Stimulated activated CD4-positive, alpha-beta T cell treated with anti-CD3 and anti-CD28 coated beads, Interleukin-15, amount 100 ng/mL, for 1 hour (primary cell): ENCODE measurements around the gene INTS4.
"Not testable (repeated sequence)": the region's sequence is repeated elsewhere in the genome, so short reads cannot be mapped to it uniquely, and the experiment has no call there.

Experiments
- DNase-seq, 2 donors: peaks; one replicate each; pipeline ENCODE4 v3.0.0-alpha.2; 2020; ENCODE audit warnings: low read depth in 1 of 2, low spot score in 1 of 2

The INTS4 gene

DNA sequence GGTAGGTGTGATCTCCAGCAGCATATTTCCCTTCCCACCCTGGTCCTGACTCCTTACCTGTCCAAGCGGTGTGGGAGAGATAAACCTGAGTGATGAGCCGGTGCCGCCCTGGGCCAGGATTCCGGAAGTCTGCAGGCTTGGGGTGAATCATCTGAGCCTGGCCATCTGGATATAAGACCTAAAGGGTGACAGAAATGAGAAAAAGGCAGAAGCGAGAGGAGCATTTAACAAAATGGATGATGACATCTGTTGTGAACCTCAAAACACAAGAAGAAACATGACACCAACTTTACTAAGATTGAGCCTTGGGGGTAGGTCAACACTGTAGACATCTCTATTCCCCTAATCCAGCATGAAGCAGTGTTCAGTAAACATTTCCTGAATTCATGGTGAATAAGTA lies 110.7 kb downstream of the INTS4 start:
- DNase-seq = no peak

DNA sequence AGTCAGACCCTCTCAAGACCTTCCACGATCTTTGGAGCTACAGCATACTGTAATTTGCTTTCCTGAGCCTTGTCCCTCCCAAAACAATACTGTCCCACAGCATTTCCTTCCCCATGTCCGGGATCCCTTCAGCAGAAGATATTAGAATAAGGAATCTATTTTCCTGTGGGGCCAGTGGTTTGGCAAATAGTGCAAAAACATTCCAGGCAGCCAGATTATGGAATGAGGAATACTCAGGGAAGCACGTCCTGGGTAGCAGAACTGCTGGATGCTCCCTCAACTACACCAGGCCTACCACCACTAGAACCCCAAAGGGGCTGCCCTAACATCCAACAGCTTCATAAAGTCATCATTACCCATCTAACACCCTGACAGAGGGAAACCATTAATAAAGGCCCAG lies 112.1 kb downstream of the INTS4 start:
- no peak for DNase-seq

DNA sequence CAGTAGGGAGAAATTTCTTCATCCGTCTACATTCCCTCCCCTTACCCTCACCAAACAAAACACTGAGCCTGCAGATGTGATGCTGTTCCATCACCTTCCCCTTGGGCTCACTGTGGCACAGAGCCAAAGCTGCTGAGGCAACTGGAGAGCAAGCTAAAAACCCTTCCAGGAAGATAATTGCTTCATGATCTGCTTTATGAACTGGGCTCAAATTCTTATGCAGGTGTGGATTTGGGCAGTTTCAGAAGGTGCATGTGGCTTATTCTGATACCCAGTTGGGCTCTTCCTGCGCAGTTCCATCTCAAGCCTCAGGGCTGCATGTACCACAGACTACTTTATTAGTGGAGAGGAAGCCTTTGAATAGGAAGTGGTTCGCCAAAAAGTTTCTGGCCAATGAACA lies 115.2 kb downstream of the INTS4 start:
- no peak for DNase-seq

DNA sequence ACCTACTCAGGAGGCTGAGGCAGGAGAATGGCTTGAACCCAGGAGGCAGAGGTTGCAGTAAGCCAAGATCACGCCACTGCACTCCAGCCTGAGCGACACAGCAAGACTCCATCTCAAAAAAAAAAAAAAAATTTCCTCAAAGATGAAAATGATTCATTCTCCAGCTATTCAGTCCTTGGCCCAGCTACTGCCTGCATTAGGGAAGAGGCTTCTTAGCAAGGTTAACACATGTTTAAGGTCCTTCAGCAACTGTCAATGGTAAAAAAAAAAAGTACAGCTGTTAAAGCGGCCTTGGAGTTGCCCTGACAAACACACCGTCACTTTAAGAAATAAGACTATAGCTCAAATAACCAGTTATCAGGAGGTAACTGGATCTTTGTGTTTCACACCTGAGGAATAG lies 116.2 kb downstream of the INTS4 start:
- DNase-seq = not testable (repeated sequence)

DNA sequence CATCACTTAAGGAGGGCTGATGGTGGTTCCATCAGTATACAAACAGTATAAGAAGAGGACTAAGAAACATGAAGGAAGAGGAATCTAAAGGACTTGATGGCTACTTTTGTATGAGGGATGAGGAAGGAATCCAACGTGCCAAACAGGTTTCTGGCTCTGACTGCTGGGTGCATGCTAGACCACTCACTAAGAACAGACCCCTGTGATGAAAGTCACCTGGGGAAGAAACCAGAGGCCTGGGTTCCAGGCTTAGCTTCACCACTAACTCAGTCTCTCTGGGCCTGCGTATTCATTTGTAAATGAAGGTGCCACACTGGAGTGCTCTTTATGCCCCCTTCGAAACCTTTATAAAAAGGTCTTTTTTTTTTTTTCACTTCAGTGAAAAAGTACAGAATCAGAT lies 118.4 kb downstream of the INTS4 start:
- no peak for DNase-seq

DNA sequence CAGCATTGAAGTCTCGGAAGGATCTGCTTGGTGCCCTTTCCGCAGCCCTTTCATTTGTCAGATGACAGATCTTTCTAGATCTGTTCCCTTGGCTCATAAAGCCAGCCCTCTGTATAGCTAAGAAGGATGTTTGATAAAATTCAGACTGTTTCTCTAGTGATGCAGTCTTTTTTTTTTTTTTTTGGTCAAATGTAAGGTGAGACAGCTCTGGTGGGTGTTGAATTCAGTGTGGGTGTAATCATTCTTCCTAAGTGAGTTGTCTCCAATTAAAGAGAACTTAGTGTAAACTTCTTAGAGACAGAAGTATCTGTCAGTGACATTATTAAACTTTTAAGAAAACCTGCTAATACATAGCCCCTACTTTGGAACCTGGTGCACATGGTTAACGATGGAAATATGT lies 120.3 kb downstream of the INTS4 start:
- DNase-seq = no peak

DNA sequence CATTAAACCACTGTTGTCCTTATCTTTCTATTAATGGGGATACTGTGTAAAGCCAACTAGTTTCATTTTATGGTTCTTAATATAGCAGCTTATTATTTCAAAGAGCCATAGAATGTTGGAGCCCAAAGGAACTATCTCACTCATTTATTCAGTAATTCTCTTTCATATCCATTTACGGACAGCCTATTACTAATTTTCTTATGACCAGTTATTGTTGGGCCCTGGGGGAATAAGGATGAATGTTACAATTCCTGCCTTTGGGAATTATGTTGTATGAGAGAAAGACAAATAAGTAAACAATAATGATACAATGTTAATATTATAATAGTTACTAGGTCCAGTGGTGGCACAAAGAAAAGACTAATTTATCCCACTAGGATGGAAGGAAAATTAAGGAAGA lies 121.1 kb downstream of the INTS4 start:
- no peak for DNase-seq

DNA sequence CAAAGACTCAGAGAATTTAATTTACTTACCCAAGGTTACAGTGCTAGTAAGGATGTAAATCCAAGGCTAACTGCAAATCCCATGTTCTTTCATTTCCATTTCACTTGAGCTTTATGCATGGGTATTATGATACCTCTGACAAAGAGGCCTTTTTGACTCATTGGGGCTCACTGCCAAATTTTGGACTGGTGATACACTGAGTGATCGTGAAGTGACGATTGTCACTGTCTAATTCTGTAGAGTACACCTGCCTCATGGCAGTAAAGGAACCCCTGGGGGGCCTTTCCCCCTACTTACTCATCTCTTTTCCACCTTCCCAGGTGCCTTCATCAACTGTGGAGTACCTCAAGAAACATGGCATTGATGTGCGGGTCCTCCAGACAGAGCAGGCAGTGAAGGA lies 122.6 kb downstream of the INTS4 start:
- DNase-seq = no peak

DNA sequence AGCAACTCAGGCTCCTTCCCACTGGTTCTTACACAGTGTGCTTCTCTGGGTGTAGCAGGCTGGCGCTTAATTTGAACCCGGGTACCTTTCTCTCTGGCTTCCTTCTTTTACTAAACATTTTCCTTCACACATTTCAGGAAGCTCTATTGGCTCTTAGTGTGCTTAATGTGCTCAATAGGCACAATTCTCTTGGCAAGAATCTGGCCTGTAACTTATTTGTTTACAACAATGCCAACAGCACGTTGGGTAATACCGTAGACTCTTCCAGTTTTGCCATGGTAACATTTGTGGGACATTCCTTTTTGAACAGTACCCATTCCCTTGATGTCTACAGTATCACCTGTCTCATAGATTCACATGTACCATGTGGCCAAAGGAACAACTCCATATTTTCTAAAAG lies 125.7 kb downstream of the INTS4 start:
- DNase-seq = no peak

DNA sequence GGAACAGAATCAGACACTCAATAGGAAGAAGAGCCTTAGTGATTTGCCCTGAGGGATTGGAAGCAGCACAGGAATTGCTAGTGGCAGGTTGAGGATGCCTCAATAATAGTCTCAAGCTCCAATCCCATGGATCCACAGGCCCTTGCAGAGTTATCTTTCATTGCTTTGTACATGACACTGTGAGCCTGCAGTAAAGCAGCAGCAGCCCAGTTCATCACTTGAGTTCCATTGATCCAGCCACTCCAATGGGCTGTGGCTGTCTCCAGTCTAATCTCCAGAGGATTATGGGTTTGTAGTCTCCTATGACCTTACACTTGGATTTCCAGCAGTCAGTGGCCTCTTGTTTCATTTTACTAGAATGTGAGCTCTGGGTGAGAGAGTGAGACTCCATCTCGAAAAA lies 128.1 kb downstream of the INTS4 start:
- no peak for DNase-seq

DNA sequence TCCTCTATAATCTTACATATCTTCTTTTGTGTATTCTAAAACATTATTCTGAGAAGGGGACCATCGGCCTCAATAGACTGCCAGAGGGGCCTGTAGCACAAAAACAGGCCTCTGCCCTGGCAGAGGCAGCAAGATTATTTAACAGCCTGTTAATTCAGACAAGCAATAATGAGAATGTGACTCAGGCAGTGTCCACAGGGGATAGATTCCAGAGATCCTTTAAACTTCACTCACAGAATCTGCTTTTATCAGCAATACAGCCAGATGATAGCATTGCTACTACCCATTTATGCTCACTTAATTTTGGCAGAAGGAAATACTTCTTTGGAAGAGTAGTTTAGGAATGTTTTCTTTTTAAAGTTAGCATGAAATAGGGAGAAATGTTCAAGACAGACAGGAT lies 128.7 kb downstream of the INTS4 start:
- no peak for DNase-seq

DNA sequence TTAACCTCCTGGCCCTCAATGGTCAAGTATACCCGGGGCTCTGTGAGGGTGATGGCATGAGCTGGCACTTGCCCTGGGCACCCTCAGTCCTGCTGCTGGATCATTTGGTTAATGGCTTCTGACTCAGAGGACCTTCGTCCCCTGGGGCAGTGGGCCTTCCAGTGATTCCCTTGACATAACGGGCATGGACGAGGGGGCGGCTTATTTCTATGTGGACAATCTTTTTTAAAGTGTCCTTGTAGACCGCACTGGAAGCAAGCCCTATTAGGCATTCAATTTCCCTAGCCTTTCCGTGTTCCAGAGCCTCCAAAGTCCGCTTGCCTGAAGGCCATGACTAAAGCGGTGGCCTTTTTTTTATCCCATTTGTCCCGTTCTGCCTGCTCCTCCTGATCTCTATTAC lies 133.0 kb downstream of the INTS4 start:
- DNase-seq = not testable (repeated sequence)

DNA sequence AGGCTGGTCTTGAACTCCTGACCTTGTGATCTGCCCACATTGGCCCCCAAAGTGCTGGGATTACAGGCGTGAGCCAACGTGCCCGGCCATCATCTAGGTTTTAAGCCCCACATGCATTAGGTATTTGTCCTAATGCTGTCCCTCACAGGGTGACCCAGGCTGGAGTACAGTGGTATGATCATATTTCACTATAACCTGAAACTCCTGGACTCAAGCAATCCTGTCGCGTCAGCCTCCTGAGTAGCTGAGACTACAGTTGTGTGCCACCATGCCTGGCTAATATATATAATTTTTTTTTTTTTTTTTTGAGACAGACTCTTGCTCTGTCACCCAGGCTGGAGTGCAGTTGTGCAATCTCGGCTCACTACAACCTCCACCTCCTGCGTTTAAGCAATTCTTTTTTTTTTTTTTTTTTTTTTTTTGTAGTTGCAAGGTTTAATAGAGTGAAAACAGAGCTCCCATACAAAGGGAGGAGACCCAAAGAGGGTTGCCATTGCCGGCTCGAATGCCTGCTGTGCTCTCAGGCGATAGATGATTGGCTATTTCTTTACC lies 136.5 kb downstream of the INTS4 start:
- DNase-seq = not testable (repeated sequence)

DNA sequence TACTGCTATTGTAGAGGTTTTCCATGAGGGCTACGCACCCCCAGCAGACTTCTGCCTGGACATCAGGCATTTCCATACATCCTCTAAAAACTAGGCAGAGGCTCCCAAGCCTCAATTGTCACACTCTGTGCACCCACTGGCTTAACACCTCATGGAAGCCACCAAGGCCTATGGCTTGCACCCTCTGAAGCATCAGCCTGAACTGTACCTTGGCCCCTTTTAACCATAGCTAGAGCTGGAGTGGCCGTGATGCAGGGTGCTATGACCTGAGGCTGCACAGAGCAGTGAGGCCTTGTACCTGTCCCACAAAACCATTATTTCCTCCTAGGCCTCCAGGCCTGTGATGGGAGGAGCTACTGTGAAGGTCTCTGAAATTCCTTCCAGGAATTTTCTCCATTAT lies 139.6 kb downstream of the INTS4 start:
- DNase-seq = no peak

DNA sequence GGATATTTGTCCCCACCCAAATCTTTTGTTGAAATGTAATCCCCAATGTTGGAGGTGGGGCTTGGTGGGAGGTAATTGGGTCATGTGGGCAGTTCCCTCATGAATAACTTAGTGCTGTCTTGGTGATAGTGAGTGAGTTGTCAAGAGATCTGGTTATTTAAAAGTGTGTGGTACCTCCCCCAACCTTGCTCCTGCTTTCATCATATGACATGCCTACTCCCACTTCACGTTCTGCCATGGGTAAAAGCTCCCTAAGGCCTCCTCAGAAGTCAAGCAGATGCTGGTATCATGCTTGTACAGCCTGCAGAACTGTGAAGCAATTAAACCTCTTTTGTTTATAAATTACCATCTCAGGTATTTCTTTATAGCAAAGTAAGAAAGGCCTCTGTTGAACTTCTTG lies 143.0 kb downstream of the INTS4 start:
- DNase-seq = no peak

DNA sequence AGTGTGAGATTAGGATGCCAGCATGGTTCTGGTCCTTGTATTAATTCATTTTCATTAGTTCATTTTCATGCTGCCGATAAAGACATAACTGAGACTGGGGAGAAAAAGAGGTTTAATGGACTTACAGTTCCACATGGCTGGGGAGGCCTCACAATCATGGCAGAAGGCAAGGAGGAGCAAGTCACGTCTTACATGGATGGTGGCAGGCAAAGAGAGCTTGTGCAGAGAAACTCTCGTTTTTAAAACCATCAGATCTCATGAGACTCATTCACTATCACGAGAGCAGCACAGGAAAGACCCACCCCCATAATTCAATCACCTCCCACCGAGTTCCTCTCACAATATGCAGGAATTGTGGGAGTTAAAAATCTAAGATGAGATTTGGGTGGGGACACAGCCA lies 150.8 kb downstream of the INTS4 start:
- DNase-seq = not testable (repeated sequence)

DNA sequence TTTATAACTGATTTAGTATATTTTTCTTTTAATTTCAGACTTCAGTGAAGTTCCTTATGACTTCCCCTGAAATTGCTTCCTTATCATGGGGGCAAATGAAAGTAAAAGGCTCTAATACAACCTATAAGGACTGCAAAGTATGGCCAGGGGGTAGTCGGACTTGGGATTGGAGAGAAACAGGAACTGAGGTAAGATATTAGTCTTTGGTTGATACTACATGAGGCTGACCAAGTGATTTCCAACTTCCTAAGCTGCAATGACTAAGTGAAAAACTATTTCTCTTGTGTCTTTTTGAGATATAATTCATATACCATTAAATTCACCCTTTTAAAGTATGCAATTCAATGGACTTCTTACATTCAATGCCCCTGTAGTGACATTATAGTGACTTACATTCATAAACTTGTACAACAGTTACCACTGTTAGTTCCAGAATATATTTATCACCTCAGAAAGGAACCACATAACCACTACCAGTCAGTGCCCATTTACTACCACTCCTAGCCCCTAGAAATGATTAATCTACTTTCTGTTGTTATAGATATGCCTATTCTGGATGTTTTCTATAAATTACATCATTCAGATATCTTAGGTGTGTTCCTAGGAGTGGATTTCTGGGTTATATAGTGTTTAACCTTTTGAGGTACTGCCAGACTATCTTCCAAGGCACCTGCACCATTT lies 151.9 kb downstream of the INTS4 start:
- DNase-seq = no peak

DNA sequence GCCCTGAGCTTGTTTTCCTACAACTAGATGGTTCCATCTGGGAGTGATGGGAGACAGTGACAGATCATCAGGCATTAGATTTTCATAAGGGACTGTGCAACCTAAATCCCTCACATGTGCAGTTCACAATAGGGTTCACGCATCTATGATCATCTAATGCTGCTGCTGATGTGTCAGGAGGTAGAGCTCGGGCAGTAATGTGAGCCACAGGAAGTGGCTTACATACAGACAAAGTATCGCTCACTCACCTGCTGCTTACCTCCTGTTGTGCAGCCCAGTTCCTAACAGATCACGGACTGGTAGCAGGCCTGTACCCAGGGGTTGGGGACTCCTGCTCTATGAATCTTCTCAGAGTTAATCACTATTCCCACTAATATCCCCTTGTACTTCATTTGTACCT lies 161.2 kb downstream of the INTS4 start:
- DNase-seq = no peak

DNA sequence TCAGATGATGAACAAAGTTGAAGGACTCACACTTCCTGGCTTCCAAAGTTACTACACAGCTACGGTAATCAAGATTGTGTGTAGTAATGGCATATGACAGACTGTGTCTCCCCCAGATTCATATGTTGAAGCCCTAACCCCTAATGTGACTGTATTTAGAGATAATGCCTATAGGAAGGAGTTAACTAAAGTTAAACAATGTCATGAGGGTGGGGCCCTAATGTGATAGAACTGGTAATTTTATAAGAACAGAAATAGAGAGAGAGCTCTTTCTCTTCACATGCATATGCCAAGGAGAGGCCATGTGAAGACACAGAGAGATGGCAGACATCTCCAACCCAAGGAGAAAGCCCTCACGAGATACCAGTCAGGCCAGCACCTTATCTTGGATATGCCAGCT lies 165.5 kb downstream of the INTS4 start:
- DNase-seq = no peak
